K562 (cell line): Measurements from ENCODE around the gene DLST.

ENCODE experiments used
- BMI1 ChIP-seq: fragments of 150-350 bp; IDR thresholded peaks from 2 replicates; pipeline ENCODE4 v1.6.1; 2014; ENCODE audit warnings: low read length
- BRD4 ChIP-seq: fragments of 200-600 bp; sonication (generic); IDR thresholded peaks from 2 replicates; pipeline ENCODE4 v1.6.1; 2017; ENCODE audit warnings: inconsistent platforms
- CBFB ChIP-seq: sonication (generic); formaldehyde crosslinking; IDR thresholded peaks from 2 replicates; pipeline ENCODE4 v1.4.0; 2020; ENCODE audit warnings: mild to moderate bottlenecking, missing genetic modification reagents
- ESRRA ChIP-seq: fragments of 450-650 bp; IDR thresholded peaks from 2 replicates; pipeline ENCODE4 v1.6.1; 2014; ENCODE audit warnings: low read depth, mild to moderate bottlenecking, moderate library complexity, borderline replicate concordance
- FOSL1 ChIP-seq: fragments of 200-800 bp; sonication (Bioruptor generic); conservative IDR thresholded peaks from 2 replicates; pipeline ENCODE4 v1.6.1; 2016; ENCODE audit warnings: missing genetic modification characterization, missing compliant biosample characterization
- GABPA ChIP-seq: fragments of 200-800 bp; sonication (Bioruptor generic); conservative IDR thresholded peaks from 2 replicates; pipeline ENCODE4 v1.6.1; 2016; ENCODE audit warnings: low read depth, missing genetic modification characterization, missing compliant biosample characterization
- GTF2F1 ChIP-seq: IDR thresholded peaks from 2 replicates; pipeline ENCODE4 v1.6.1; 2011; ENCODE audit warnings: low read depth, low read length, improper control_type of control experiment
- HCFC1 ChIP-seq: IDR thresholded peaks from 2 replicates; pipeline ENCODE4 v1.6.1; 2012; ENCODE audit warnings: low read depth, low read length, improper control_type of control experiment
- RBM22 ChIP-seq: fragments of 200-400 bp; formaldehyde crosslinking; IDR thresholded peaks from 2 replicates; pipeline ENCODE4 v1.6.1; 2018; ENCODE audit warnings: low read length, low read depth; ENCODE audit not compliant: poor library complexity, severe bottlenecking
- SMC3 ChIP-seq: conservative IDR thresholded peaks from 2 replicates; pipeline ENCODE4 v1.6.1; 2011; ENCODE audit warnings: low read depth, low read length, improper control_type of control experiment; ENCODE audit not compliant: insufficient read depth
- ZNF174 ChIP-seq: fragments of 250-450 bp; sonication (Bioruptor Pico); IDR thresholded peaks from 2 replicates; pipeline ENCODE4 v1.4.0; 2020; ENCODE audit warnings: mild to moderate bottlenecking
- TF ChIP-seq, protein P1 (sequence below), 3 experiments: IDR thresholded peaks in 2 of 3; conservative IDR thresholded peaks in 1 of 3; 2 replicates each; pipeline ENCODE4 v1.5.1; 2011 to 2012; ENCODE audit warnings: low read length in 3 of 3, mild to moderate bottlenecking in 3 of 3, control low read depth in 2 of 3, improper control_type of control experiment in 1 of 3, inconsistent platforms in 1 of 3, low read depth in 1 of 3, mixed read lengths in 1 of 3, moderate library complexity in 1 of 3; ENCODE audit not compliant: insufficient read depth in 2 of 3
- TF ChIP-seq, protein P2 (sequence below): sonication (generic); formaldehyde crosslinking; IDR thresholded peaks from 2 replicates; pipeline ENCODE4 v1.8.1; 2022; ENCODE audit warnings: missing genetic modification reagents

DNA sequence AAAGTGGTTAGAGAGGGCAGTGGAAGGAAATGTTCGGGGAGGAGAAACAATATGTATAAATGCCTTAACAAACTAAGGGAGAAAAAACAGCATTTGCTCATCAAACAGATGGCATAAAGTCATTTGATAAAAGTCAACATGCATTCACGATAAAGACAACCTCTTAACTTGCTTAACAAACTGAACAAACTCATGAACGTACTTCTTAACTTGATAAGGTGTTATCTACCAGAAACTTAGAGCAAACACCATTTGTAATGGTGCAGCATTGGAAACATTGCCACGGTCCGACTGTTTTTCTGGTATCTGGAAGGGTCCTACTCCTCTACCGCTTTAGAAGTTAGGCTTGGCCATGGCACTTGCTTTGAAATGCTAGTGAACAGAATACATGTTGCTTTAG lies 45.5 kb downstream of the DLST start:
- TF ChIP-seq GTF2F1: no peak
- no peak for TF ChIP-seq SMC3
- TF ChIP-seq, protein P1, sequence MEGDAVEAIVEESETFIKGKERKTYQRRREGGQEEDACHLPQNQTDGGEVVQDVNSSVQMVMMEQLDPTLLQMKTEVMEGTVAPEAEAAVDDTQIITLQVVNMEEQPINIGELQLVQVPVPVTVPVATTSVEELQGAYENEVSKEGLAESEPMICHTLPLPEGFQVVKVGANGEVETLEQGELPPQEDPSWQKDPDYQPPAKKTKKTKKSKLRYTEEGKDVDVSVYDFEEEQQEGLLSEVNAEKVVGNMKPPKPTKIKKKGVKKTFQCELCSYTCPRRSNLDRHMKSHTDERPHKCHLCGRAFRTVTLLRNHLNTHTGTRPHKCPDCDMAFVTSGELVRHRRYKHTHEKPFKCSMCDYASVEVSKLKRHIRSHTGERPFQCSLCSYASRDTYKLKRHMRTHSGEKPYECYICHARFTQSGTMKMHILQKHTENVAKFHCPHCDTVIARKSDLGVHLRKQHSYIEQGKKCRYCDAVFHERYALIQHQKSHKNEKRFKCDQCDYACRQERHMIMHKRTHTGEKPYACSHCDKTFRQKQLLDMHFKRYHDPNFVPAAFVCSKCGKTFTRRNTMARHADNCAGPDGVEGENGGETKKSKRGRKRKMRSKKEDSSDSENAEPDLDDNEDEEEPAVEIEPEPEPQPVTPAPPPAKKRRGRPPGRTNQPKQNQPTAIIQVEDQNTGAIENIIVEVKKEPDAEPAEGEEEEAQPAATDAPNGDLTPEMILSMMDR (IDR thresholded peaks at IDR 0.05 in 2 of 3, conservative IDR thresholded peaks at IDR 0.05 in 1 of 3; ENCODE audit: insufficient read depth in 2 of 3, low read depth in 1 of 3, low read length in 3 of 3): no peak
- no peak for TF ChIP-seq HCFC1
- TF ChIP-seq, protein P2, sequence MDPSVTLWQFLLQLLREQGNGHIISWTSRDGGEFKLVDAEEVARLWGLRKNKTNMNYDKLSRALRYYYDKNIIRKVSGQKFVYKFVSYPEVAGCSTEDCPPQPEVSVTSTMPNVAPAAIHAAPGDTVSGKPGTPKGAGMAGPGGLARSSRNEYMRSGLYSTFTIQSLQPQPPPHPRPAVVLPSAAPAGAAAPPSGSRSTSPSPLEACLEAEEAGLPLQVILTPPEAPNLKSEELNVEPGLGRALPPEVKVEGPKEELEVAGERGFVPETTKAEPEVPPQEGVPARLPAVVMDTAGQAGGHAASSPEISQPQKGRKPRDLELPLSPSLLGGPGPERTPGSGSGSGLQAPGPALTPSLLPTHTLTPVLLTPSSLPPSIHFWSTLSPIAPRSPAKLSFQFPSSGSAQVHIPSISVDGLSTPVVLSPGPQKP (CRISPR knock-in tag): no peak
- TF ChIP-seq ZNF174 (CRISPR knock-in tag): no peak
- no peak for TF ChIP-seq ESRRA
- no peak for TF ChIP-seq CBFB (CRISPR knock-in tag)
- TF ChIP-seq RBM22: no peak
- TF ChIP-seq BMI1: no peak
- TF ChIP-seq BRD4: no peak
- peak; percentile 33; the same call in 1 of the 2 replicates for TF ChIP-seq FOSL1
- TF ChIP-seq GABPA (tag): no peak
